ENCODE measurements around the gene SCYGR6. TPM values are rescaled to one million over a fixed set of nuclear protein-coding genes. Genes with fewer than 3 reads are reported as not detected.
A peak's percentile ranks its signal among the peaks of the same experiment; 100 is the strongest.

SCYGR6 gene
- total RNA-seq, 2 donors from 2014 or later: not detected

DNA sequence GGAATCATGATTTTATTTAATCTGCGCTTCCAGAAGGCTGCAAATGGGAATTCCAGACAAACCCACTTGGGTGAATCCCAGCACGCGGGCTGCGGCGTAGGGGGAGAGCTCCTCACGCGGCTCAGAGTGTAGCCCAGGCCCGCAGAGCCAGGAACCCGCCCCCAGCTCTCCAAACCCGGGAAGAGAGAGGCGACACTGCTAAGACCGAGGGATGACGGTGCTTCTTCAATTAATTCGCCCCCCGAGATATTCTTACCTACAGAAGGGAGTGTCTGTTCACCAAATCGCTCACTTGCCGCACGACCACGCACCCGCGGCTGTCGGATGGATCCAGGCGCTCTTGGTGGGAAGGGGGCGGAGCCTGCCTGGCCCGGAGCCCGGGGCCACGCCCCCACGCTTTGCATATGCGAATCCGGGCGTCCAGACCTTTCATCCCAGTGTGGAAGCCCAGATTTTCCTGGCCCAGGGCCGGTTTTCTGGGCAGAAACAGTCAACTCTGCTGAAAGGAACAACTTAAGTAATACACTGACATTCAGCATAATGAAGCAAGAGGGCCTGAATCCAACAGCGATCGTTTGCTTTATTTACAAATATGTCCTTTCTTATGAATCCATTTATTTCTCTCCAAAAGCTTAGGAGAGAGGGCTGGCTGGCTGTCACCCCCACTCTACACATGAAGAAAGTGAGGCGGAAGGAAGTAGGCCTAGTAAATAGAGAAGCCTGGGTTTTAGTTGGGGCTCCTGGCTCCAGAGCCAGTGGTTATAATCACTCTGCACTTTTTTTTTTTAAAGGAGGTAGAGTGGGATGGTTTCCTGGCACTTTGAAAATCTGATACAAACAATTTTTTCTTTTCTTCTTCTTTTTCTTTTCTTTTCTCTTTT, 6.6 kb downstream of the SCYGR6 start, which contains the start of gene SLC19A3:
Gene SLC19A3 (minus strand): TSS at position 342 of the 881 bp plus-strand sequence. CDS start 15,710 bp downstream, outside the sequence.
- intact Hi-C loops (cut with DNase I): no loop called here
- DNase-seq (ENCODE audit: low spot score): peak; percentile 96

DNA sequence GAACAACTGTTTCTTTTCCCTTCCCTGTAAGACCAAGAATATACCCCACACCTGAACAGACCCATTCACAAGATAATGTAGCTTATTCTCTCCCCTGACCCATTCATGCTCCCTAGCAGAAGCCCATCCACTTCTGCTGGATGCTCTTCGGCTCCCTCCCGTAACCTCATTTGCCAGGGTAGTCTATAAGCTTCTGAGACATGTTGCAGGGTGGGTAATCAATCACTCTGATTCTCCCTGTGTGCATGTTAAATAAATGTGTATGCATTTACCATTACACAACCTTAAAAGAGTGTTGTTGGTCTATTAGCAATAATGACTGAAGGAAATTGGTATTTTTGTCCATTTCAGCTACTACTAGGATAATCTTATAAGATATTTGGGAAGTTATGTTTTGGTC, 8.1 kb downstream of the SCYGR6 start:
- no peak for DNase-seq (ENCODE audit: low spot score)
- intact Hi-C loops (cut with DNase I): no loop called here

DNA sequence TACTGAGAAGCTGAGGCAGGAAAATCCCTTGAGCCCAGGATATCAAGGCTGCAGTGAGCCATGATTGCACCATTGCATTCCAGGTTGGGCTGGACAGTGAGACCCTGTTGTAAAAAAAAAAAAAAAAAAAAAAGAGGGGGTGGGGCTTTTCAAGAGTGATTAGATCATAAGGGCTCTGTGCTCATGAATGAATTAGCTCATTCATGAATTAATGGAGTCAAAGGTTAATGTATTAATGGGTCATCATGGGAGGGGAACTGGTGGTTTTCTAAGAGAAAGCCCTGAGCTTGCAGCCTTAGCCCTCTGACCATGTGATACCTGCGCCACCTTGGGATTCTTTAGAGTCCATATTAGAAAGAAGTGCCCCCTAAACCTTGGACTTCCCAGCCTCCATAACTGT, 11.3 kb downstream of the SCYGR6 start:
- DNase-seq (ENCODE audit: low spot score): no peak
- intact Hi-C loops (cut with DNase I): no loop called here

DNA sequence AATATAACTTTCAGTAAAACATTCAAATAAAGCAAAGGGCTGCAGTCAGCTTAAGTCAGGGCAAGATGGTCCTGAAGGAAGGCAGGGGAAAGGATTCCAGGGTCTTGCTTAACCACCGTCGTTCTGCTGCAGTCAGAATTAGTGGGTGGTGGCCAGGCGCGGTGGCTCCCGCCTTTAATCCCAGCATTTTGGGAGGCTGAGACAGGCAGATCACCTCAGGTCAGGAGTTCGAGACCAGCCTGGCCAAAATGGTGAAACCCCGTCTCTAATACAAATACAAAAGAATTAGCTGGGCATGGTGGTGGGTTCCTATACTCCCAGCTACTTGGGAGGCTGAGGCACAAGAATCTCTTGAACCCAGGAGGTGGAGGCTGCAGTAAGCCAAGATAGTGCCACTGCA, 13.6 kb downstream of the SCYGR6 start:
- DNase-seq (ENCODE audit: low spot score): no peak
- intact Hi-C loops (cut with DNase I): no loop called here

DNA sequence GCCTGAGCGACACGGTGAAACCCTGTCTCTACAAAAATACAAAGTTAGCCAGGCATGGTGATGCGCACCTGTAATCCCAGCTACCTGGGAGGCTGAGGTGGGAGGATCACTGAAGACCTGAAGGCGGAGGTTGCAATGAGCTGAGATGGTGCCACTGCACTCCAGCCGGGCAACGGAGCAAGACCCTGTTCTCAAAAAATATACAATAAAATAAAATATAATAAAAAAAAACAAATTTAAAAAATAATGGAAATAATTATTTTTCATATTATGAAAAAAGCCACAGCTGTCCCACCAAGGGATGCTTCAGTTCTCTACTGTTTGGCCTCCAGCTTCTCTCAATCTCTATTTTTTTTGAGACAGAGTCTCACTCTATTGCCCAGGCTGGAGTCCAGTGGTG, 17.2 kb downstream of the SCYGR6 start:
- no peak for DNase-seq (ENCODE audit: low spot score)
- intact Hi-C loops (cut with DNase I): no loop called here

DNA sequence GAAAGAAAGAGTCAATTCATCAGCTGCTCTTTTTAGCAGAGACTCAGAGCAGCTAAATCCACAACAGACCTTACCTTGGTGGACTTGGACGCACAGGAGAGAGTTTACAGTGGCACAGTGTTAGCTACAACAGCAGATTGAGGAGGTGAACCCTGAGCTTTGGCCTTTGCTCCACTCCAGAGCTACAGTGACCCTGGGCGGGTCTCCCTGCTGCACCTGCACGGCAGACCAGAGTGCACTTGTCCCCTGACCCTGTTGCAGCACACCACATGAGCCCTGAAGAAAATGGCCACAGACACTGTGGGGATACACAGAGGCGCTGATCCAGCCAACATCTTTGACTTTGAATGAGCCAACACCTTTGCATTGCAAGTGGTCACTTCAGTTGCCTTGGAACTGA, 17.7 kb downstream of the SCYGR6 start:
- intact Hi-C loops (cut with DNase I): no loop called here
- no peak for DNase-seq (ENCODE audit: low spot score)

- intact Hi-C loops (cut with DNase I): no loop called here
- DNase-seq (ENCODE audit: low spot score): no peak
Measured at GRCh38 chr2:227703961-227704360, 20.6 kb downstream of the SCYGR6 start.

DNA sequence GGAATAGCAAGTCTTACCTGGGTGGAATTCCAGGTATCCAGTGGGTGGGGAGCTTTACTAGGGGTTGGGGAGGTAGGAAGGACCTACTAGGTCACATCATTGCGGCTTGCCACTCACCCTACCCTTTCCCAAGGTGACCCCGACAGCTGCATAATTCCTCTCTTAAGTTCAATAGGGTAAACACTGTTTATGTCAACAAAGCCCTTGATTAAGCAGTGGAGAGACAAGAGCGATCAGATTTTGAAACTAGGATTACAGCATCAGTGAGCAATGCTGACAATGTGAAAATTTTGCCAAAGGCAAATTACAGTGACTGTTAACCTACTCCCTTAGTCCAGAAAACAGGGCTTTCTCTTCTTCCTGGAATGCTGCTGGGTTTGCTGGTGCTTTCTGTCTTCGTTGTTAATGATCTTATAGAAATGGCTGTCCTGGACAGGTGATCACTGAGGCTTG, 21.3 kb downstream of the SCYGR6 start:
- intact Hi-C loops (cut with DNase I): no loop called here
- DNase-seq (ENCODE audit: low spot score): no peak

- no peak for DNase-seq (ENCODE audit: low spot score)
- intact Hi-C loops (cut with DNase I): no loop called here
Measured at GRCh38 chr2:227701556-227701955, 23.0 kb downstream of the SCYGR6 start.

GRCh38 chr2:227696990-227697679, 27.4 kb downstream of the SCYGR6 start:
- DNase-seq (ENCODE audit: low spot score): no peak
- intact Hi-C loops (cut with DNase I): no loop called here

DNA sequence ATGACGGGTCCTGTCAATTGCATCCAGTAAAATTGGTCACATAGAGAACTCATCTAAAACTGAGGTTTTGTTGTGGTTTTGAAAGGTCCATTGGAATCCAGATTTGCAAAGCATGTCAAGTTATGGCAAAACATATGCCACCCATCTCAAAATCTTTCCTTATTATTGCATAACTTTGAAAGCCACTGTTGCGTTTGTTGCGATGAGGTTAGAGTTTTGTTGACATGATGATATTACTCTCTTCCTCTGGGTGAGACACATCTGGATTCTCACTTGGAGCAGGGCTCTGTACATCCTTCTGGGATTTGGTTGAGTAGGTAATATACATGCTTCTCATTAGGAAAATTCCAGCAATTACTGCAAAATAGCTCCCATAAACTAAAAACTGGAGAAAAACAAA, 37.4 kb downstream of the SCYGR6 start:
- no peak for DNase-seq (ENCODE audit: low spot score)
- intact Hi-C loops (cut with DNase I): no loop called here

GRCh38 chr2:227684258-227684657, 40.3 kb downstream of the SCYGR6 start:
- intact Hi-C loops (cut with DNase I): no loop called here
- DNase-seq (ENCODE audit: low spot score): no peak

- no peak for DNase-seq (ENCODE audit: low spot score)
- intact Hi-C loops (cut with DNase I): no loop called here
Measured at GRCh38 chr2:227677928-227678327, 46.6 kb downstream of the SCYGR6 start.

- DNase-seq (ENCODE audit: low spot score): no peak
- intact Hi-C loops (cut with DNase I): no loop called here
Measured at GRCh38 chr2:227674485-227674884, 50.1 kb downstream of the SCYGR6 start.

Other genes with a start within 250 kb of the SCYGR6 start
- gene SCYGR2, start 125.9 kb downstream of the SCYGR6 start, total RNA-seq: not detected
- gene SCYGR3, start 109.9 kb downstream of the SCYGR6 start, total RNA-seq: not detected
- not detected for gene SCYGR4, start 107.3 kb downstream of the SCYGR6 start, total RNA-seq
- gene SCYGR5, start 58.0 kb downstream of the SCYGR6 start, total RNA-seq: not detected
- 1 to 10 TPM; 2.3 to 2.4 TPM for gene SLC19A3, start 6.7 kb downstream of the SCYGR6 start, total RNA-seq
- gene SCYGR7, start 3.6 kb upstream of the SCYGR6 start, total RNA-seq: not detected
- gene SCYGR8, start 21.1 kb upstream of the SCYGR6 start, total RNA-seq: not detected
- not detected for gene CCL20, start 89.1 kb upstream of the SCYGR6 start, total RNA-seq
- under 1 TPM in 1 of 2 donors, not detected in 1; 0.37 TPM for gene DAW1, start 146.9 kb upstream of the SCYGR6 start, total RNA-seq